DMS79 treated with DMSO at 0.1 percent for 48 hours (cell line): ENCODE data around the gene FAM72B.
"Not testable (repeated sequence)": the region's sequence is repeated elsewhere in the genome, so short reads cannot be mapped to it uniquely, and the experiment has no call there.

ENCODE experiments used
- DNase-seq: peaks from one replicate; lab custom pipeline; 2025; lab: John Stamatoyannopoulos, UW

The FAM72B gene

GRCh38 chr1:121152788-121153187 lies 31.4 kb downstream of the FAM72B start:
- not testable (repeated sequence) for DNase-seq

GRCh38 chr1:121151294-121151693 lies 32.8 kb downstream of the FAM72B start:
- not testable (repeated sequence) for DNase-seq

- not testable (repeated sequence) for DNase-seq
These were observed 35.5 kb downstream of the FAM72B start for GRCh38 chr1:121148489-121149190.

GRCh38 chr1:121140393-121140792 lies 43.7 kb downstream of the FAM72B start:
- not testable (repeated sequence) for DNase-seq

- DNase-seq = not testable (repeated sequence)
These were observed 52.6 kb downstream of the FAM72B start for GRCh38 chr1:121131494-121131893.

DNA sequence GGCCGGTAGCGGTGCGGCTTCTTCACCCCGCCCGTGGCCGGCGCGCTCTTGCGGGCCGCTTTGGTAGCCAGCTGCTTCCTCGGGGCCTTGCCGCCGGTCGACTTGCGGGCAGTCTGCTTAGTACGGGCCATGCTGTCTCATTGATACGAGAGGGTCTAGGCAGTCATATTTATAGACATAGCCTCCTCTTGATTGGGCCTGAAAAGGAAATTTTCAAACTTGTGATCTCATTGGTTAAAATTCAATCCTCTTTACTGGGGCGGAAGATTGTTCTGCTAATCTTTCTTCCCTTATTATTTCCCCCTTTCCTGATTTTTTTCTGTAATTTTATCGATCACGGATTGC lies 65.7 kb downstream of the FAM72B start:
- DNase-seq = not testable (repeated sequence)
